Left lung (tissue), 10 donors: ENCODE measurements around the gene CFAP77. TPM values are rescaled to one million over a fixed set of nuclear protein-coding genes. Genes with fewer than 3 reads are reported as not detected.

ENCODE experiments used
- ATAC-seq: fragments of 200-7000 bp; cut with Tn5 transposase; one replicate; pipeline ENCODE4 v1.9.1; 2020; ENCODE audit warnings: moderate library complexity
- DNase-seq, 4 donors: peaks; one replicate each; pipeline ENCODE4 v3.0.0-alpha.2; 2013 to 2020
- H3K27ac ChIP-seq, 2 donors: fragments of 200-600 bp; sonication (generic) in 1 of 2; one replicate each; pipeline versions ENCODE4 v1.5.0 to v1.8.0; 2020 to 2021
- H3K27me3 ChIP-seq, 2 donors: fragments of 200-600 bp; sonication (generic) in 1 of 2; one replicate each; pipeline versions ENCODE4 v1.5.0 to v1.8.0; 2020 to 2021
- H3K36me3 ChIP-seq, 2 donors: fragments of 200-600 bp; sonication (generic) in 1 of 2; one replicate each; pipeline versions ENCODE4 v1.5.0 to v1.8.0; 2020 to 2021
- H3K4me1 ChIP-seq, 2 donors: fragments of 200-600 bp; one replicate each; pipeline ENCODE4 v1.8.0; 2021
- H3K4me3 ChIP-seq, 2 donors: fragments of 200-600 bp; sonication (generic) in 1 of 2; one replicate each; pipeline versions ENCODE4 v1.5.0 to v1.8.0; 2020 to 2021; ENCODE audit warnings: mild to moderate bottlenecking in 1 of 2
- H3K9me3 ChIP-seq, 2 donors: fragments of 200-600 bp; sonication (generic) in 1 of 2; one replicate each; pipeline versions ENCODE4 v1.5.0 to v1.8.0; 2020 to 2021
- CTCF ChIP-seq, 2 donors: fragments of 200-600 bp; sonication (generic) in 1 of 2; IDR thresholded peaks; one replicate each; pipeline versions ENCODE4 v1.5.0 to v1.8.0; 2021; ENCODE audit warnings: antibody characterized with exemption in 2 of 2
- intact Hi-C, 2 donors: fragments of 100-400 bp; cut with DNase I; formaldehyde crosslinking; loops; one replicate each; pipeline versions ENCODE4 v1.11.2 to v1.14.2; 2022
- polyA plus RNA-seq, 6 donors: library from polyadenylated mRNA; unstranded; fragments of 120-200 nt; gene quantifications; one replicate each; pipeline ENCODE4 v1.2.1, GENCODE V29; 2013; ENCODE audit not compliant: insufficient read length in 6 of 6
- total RNA-seq, 2 donors: library from RNA; stranded (reverse); fragmentation: NEBNext Ultra II Directional; extraction: Animal tissue kit (Norgen Biotek cat#: 25700); gene quantifications; one replicate each; pipeline ENCODE4 v1.2.1, GENCODE V29; 2021
- donor health status: DM: no; HTN: yes; CAD: no.
- donor health status: DM: no; HTN: no; CAD: no.

CFAP77 gene
- total and polyA plus RNA-seq, 8 donors, result 0.50 to 3.7 (median 2.4) TPM; not detected in 1

DNA sequence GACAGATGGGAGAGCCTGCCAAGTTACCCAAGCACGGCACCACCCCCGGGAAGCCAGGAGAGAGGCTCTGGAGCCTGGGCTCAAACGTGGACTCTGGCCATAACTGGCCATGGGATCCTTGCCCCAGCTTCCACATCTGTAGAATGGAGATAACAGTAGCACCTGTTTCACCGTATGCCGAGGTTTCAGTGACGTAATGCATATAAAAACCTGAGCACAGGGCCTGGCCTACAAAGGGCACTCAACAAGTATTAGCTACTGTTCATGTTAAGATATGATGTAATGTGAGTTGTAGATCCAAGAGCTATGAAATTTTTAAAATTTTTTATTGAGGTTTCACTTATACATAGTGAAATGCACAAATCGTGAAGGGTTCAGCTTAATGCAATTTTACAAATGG is 90.2 kb downstream of the CFAP77 start:
- H3K4me3 ChIP-seq, result no peak overlapping the region
- ATAC-seq (no peak), DNase-seq (no peak)
- H3K27me3 ChIP-seq, result peaks cover 0 to 49% of the 10 kb centered on the region in 2 donors
- H3K4me1 ChIP-seq, result no peaks in the 10 kb centered on the region
- no peaks in the 10 kb centered on the region for H3K36me3 ChIP-seq
- TF ChIP-seq CTCF (IDR thresholded peaks at IDR 0.05), result no peak
- no peak overlapping the region for H3K27ac ChIP-seq
- no peaks in the 10 kb centered on the region for H3K9me3 ChIP-seq
- intact Hi-C loops, result no loop called here

DNA sequence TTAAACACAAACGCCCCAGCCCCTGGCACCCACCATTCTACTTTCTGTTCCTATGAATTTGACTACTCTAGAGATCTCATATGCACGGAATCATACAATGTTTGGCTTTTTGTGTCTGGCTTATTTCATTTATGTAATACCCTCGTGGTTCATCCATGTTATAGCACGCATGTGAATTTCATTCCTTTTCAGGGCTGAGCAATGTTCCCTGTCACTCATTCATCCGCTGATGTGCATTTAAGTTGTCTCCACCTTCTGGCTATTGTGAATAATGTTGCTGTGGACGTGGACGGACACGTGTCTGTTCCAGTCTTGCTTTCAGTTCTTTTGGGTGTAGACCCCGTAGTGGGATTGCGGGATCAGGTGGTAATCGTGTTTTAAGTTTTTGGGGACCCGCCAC is 92.5 kb downstream of the CFAP77 start:
- no peak for DNase-seq
- intact Hi-C loops, result no loop called here
- Histone ChIP-seq H3K27ac (no peak overlapping the region), H3K27me3 (peaks cover 0 to 64% of the 10 kb centered on the region in 2 donors), H3K4me1 (peaks cover 0 to 8% of the 10 kb centered on the region in 2 donors), H3K4me3 (no peak overlapping the region), H3K9me3 (no peaks in the 10 kb centered on the region), H3K36me3 (no peaks in the 10 kb centered on the region)
- no peak for TF ChIP-seq CTCF (IDR thresholded peaks at IDR 0.05)
- ATAC-seq, result no peak

DNA sequence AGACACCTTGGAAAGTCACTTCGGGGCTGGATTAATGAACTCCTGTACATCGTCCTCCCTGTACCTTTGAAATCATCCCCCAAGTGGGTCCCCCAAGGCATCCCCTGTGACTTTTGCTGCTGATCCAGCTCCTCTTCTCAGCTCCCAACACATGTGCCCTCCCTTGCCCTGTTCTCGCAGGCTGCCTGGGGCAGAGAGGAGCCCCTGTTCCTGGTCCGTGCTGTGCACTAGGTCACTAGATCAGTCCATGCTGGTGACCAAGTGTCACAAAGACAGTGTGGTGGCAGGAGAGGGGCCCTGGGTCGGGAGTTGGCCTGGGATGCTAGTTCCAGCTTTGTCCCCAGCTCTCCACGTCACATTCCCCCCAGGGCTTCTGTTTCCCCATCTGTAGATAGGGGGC is 93.1 kb downstream of the CFAP77 start:
- Histone ChIP-seq H3K27me3 (peaks cover 0 to 64% of the 10 kb centered on the region in 2 donors), H3K4me3 (no peak overlapping the region), H3K9me3 (no peaks in the 10 kb centered on the region), H3K36me3 (no peaks in the 10 kb centered on the region), H3K27ac (no peak overlapping the region), H3K4me1 (peaks cover 0 to 15% of the 10 kb centered on the region in 2 donors)
- DNase-seq, result no peak
- intact Hi-C loops, result no loop called here
- no peak for TF ChIP-seq CTCF (IDR thresholded peaks at IDR 0.05)
- ATAC-seq, result no peak

DNA sequence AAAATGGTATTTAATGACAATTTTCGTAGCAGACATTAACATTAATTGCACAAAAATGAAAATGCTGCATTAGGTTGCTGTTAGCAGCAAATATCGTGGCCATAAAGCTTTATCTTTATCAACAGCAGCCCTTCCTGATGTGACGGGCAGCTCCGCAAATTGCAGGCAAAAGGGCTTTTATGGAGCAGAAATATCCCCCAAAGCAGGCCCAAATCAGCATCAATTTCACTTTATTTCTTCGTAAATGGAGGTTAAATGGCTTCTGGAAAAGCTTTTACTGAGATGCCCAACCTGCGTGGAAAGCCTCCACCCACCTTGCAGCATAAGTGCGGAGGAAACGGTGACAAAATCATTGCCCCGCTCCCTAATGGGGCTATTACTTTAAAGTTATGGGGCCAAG is 94.5 kb downstream of the CFAP77 start:
- Histone ChIP-seq H3K4me3 (no peak overlapping the region), H3K4me1 (peaks cover 0 to 15% of the 10 kb centered on the region in 2 donors), H3K36me3 (no peaks in the 10 kb centered on the region), H3K27me3 (peaks cover 0 to 61% of the 10 kb centered on the region in 2 donors), H3K9me3 (no peaks in the 10 kb centered on the region), H3K27ac (no peak overlapping the region)
- intact Hi-C loops, result no loop called here
- TF ChIP-seq CTCF (IDR thresholded peaks at IDR 0.05), result no peak
- no peak for ATAC-seq
- no peak for DNase-seq

DNA sequence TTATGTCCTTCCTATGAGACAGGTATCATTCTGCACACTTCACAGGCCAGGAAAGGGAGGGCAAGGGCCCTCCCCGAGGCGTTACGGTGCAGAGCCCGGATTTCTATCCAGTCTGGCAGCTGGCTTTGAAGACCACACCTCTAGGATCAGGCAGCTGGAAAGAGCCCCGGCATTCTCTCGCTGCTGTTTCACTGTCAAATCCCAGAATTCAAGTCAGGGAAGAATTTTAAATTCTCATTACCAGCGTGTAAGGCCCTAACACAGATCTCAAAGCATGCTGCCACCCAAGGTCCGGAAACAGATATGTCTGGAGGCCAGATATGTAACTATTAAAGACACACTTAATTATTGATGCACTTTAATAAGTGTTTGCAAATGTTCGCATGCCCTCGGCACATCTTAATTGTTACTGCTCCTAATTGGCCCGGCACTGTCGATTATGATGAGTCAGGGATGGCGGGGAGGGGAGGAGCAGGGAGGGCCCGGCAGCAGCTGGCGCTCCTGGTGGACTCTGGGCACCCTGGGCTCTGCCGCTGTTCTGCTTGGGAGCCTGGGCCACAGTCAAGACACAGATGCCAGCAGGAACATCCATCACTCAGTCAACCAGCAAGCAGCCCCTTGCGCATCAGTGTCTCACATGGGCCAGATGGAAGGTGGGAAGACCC is 96.1 kb downstream of the CFAP77 start:
- Histone ChIP-seq H3K27ac (no peak overlapping the region), H3K9me3 (no peaks in the 10 kb centered on the region), H3K36me3 (no peaks in the 10 kb centered on the region), H3K4me1 (peaks cover 0 to 15% of the 10 kb centered on the region in 2 donors), H3K4me3 (no peak overlapping the region), H3K27me3 (peaks cover 0 to 71% of the 10 kb centered on the region in 2 donors)
- DNase-seq, result no peak
- no peak for ATAC-seq
- intact Hi-C loops, result no loop called here
- TF ChIP-seq CTCF (IDR thresholded peaks at IDR 0.05), result no peak
